ENCODE measurements around the gene PAXIP1. TPM values are rescaled to one million over a fixed set of nuclear protein-coding genes. Genes with fewer than 3 reads are reported as not detected.

The PAXIP1 gene
- total RNA-seq, 1 donor from 2014 or later, result 16.8 TPM

- Mint-ChIP-seq H3K36me3 (ENCODE audit: low read depth, unreplicated experiment) (peaks cover 5% of the 10 kb centered on the region), H3K4me3 (ENCODE audit: unreplicated experiment) (no peak overlapping the region), H3K27ac (ENCODE audit: unreplicated experiment) (no peak overlapping the region), H3K27me3 (ENCODE audit: unreplicated experiment) (peaks cover 2% of the 10 kb centered on the region), H3K4me1 (ENCODE audit: unreplicated experiment) (peaks cover 6% of the 10 kb centered on the region), H3K9me3 (ENCODE audit: unreplicated experiment) (no peaks in the 10 kb centered on the region)
- no peak for DNase-seq (ENCODE audit: low spot score)
- TF ChIP-seq CTCF (IDR thresholded peaks at IDR 0.05; ENCODE audit: unreplicated experiment), result no peak
Observed at GRCh38 chr7:154996756-154997155, 6.2 kb downstream of the PAXIP1 start.

- Mint-ChIP-seq H3K4me1 (ENCODE audit: unreplicated experiment) (peaks cover 6% of the 10 kb centered on the region), H3K4me3 (ENCODE audit: unreplicated experiment) (no peak overlapping the region), H3K9me3 (ENCODE audit: unreplicated experiment) (no peaks in the 10 kb centered on the region), H3K27ac (ENCODE audit: unreplicated experiment) (no peak overlapping the region), H3K27me3 (ENCODE audit: unreplicated experiment) (no peaks in the 10 kb centered on the region), H3K36me3 (ENCODE audit: low read depth, unreplicated experiment) (peaks cover 4% of the 10 kb centered on the region)
- DNase-seq (ENCODE audit: low spot score), result no peak
- TF ChIP-seq CTCF (IDR thresholded peaks at IDR 0.05; ENCODE audit: unreplicated experiment), result no peak
Observed at GRCh38 chr7:154996101-154996500, 6.8 kb downstream of the PAXIP1 start.

- H3K9me3 Mint-ChIP-seq (ENCODE audit: unreplicated experiment), result no peaks in the 10 kb centered on the region
- H3K27ac Mint-ChIP-seq (ENCODE audit: unreplicated experiment), result no peak overlapping the region
- DNase-seq (ENCODE audit: low spot score), result no peak
- peaks cover 6% of the 10 kb centered on the region for H3K4me1 Mint-ChIP-seq (ENCODE audit: unreplicated experiment)
- no peaks in the 10 kb centered on the region for H3K27me3 Mint-ChIP-seq (ENCODE audit: unreplicated experiment)
- no peak overlapping the region for H3K4me3 Mint-ChIP-seq (ENCODE audit: unreplicated experiment)
- peaks cover 4% of the 10 kb centered on the region for H3K36me3 Mint-ChIP-seq (ENCODE audit: low read depth, unreplicated experiment)
- TF ChIP-seq CTCF (IDR thresholded peaks at IDR 0.05; ENCODE audit: unreplicated experiment), result no peak
Observed at GRCh38 chr7:154994996-154995395, 7.9 kb downstream of the PAXIP1 start.

- no peaks in the 10 kb centered on the region for H3K27me3 Mint-ChIP-seq (ENCODE audit: unreplicated experiment)
- TF ChIP-seq CTCF (IDR thresholded peaks at IDR 0.05; ENCODE audit: unreplicated experiment), result no peak
- no peak overlapping the region for H3K27ac Mint-ChIP-seq (ENCODE audit: unreplicated experiment)
- DNase-seq (ENCODE audit: low spot score), result no peak
- peaks cover 4% of the 10 kb centered on the region for H3K36me3 Mint-ChIP-seq (ENCODE audit: low read depth, unreplicated experiment)
- H3K4me1 Mint-ChIP-seq (ENCODE audit: unreplicated experiment), result peaks cover 5% of the 10 kb centered on the region
- no peak overlapping the region for H3K4me3 Mint-ChIP-seq (ENCODE audit: unreplicated experiment)
- no peaks in the 10 kb centered on the region for H3K9me3 Mint-ChIP-seq (ENCODE audit: unreplicated experiment)
Observed at GRCh38 chr7:154990964-154991540, 11.9 kb downstream of the PAXIP1 start.

GRCh38 chr7:154987571-154987970, 15.4 kb downstream of the PAXIP1 start:
- Mint-ChIP-seq H3K27ac (ENCODE audit: unreplicated experiment) (no peak overlapping the region), H3K36me3 (ENCODE audit: low read depth, unreplicated experiment) (no peaks in the 10 kb centered on the region), H3K4me1 (ENCODE audit: unreplicated experiment) (peaks cover 5% of the 10 kb centered on the region), H3K4me3 (ENCODE audit: unreplicated experiment) (no peak overlapping the region), H3K27me3 (ENCODE audit: unreplicated experiment) (no peaks in the 10 kb centered on the region), H3K9me3 (ENCODE audit: unreplicated experiment) (no peaks in the 10 kb centered on the region)
- no peak for TF ChIP-seq CTCF (IDR thresholded peaks at IDR 0.05; ENCODE audit: unreplicated experiment)
- DNase-seq (ENCODE audit: low spot score), result no peak

All from endothelial cell (in vitro differentiated cells).